NCI-H1105 (cell line): Measurements from ENCODE around the gene ATP1A1.
A peak's percentile ranks its signal among the peaks of the same experiment; 100 is the strongest.

Source experiments
- DNase-seq: peaks from one replicate; lab custom pipeline; 2025; lab: John Stamatoyannopoulos, UW

The ATP1A1 gene

GRCh38 chr1:116415200-116415698, 42.2 kb downstream of the ATP1A1 start:
- no peak for DNase-seq

- DNase-seq: no peak
Measured at GRCh38 chr1:116415699-116416533, 42.9 kb downstream of the ATP1A1 start.

GRCh38 chr1:116416854-116417513, 43.9 kb downstream of the ATP1A1 start:
- DNase-seq: no peak

- DNase-seq: no peak
Measured at GRCh38 chr1:116417678-116418077, 44.6 kb downstream of the ATP1A1 start.

- peak; percentile 86 for DNase-seq
Measured at GRCh38 chr1:116418091-116418830, 45.2 kb downstream of the ATP1A1 start.

GRCh38 chr1:116420417-116421200, 47.6 kb downstream of the ATP1A1 start:
- no peak for DNase-seq

GRCh38 chr1:116424438-116424837, 51.4 kb downstream of the ATP1A1 start:
- no peak for DNase-seq

- DNase-seq: no peak
Measured at GRCh38 chr1:116424863-116425262, 51.8 kb downstream of the ATP1A1 start.

GRCh38 chr1:116425987-116426386, 52.9 kb downstream of the ATP1A1 start:
- no peak for DNase-seq

- DNase-seq: no peak
Measured at GRCh38 chr1:116426401-116426800, 53.4 kb downstream of the ATP1A1 start.

- no peak for DNase-seq
Measured at GRCh38 chr1:116428576-116428975, 55.5 kb downstream of the ATP1A1 start.

GRCh38 chr1:116429821-116430374, 56.9 kb downstream of the ATP1A1 start:
- no peak for DNase-seq

- no peak for DNase-seq
Measured at GRCh38 chr1:116431870-116432500, 58.9 kb downstream of the ATP1A1 start.

GRCh38 chr1:116432655-116433265, 59.7 kb downstream of the ATP1A1 start:
- no peak for DNase-seq

- DNase-seq: no peak
Measured at GRCh38 chr1:116433275-116434257, 60.5 kb downstream of the ATP1A1 start.

GRCh38 chr1:116434849-116435248, 61.8 kb downstream of the ATP1A1 start:
- no peak for DNase-seq

- DNase-seq: no peak
Measured at GRCh38 chr1:116435806-116436610, 63.0 kb downstream of the ATP1A1 start.

GRCh38 chr1:116436611-116436970, 63.5 kb downstream of the ATP1A1 start:
- no peak for DNase-seq
